GM20431 (cell line): ENCODE results near the gene TBCD.

Experiments
- in situ Hi-C: fragments of 300-500 bp; cut with MseI, MboI; formaldehyde crosslinking; loops from one replicate; pipeline ENCODE4 v1.15.0; 2020; ENCODE audit warnings: low sequenced_read_pairs; ENCODE audit not compliant: unreplicated experiment

Gene TBCD

GRCh38 chr17:82805254-82805653, 53.4 kb downstream of the TBCD start:
- in situ Hi-C loops: no loop called here

DNA sequence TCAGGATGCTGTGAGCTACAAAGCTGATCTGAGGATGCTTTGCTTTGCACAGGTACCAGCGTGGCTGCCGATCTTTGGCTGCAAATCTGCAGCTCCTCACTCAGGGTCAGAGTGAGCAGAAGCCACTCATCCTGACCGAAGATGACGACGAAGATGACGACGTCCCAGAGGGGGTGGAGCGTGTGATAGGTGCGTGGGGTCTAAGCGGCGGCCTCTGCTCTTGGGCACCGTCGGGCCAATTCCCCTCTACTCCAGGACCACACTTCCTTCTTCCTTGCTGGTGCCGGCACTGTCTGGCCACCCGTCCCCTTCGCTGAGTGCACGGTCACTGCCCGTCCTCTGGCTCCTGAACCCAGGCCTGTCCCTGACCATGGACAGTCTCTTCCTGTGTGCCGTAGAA, 54.0 kb downstream of the TBCD start:
- in situ Hi-C loops: no loop called here

DNA sequence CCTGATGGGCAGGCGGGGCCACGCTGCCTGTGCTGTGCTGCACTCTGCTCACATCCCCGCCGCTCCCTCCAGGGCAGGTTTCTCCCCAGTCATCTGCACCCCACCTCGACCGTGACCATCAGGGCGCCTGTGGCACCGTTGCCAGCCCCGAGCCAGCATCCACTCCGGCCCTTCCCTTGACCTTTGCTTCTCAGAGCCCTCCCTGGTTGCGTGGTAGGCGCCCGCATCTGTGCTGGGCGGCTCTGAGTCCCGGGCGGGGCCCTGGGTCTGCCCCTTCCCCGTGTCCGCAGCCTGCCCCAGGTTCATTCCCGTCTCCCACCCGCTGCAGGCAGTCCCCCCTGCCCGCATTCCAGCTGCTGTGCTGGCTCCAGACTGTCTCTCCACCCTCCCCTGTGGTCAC, 54.8 kb downstream of the TBCD start:
- in situ Hi-C loops: no loop called here

- in situ Hi-C loops: no loop called here
These were observed 55.2 kb downstream of the TBCD start for GRCh38 chr17:82807101-82807500.

DNA sequence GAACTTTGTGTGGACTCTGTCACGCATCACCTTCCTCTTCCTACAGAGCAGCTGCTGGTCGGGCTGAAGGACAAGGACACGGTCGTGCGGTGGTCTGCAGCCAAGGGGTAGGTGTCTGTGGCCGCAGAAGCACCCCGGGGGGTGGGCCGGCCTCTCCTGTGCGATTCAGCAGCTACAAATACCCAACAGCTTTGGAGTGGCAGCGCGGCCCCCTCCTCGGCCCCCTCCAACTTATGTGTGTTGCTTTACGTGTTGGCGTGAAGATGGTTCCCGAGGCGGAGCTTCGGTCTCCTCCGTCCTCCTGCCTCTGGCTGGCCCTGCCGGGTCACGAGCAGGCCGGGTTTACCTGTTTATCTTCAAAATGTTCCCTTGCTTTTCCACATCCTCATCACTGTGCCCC, 55.7 kb downstream of the TBCD start:
- in situ Hi-C loops: no loop called here

- in situ Hi-C loops: no loop called here
These were observed 56.1 kb downstream of the TBCD start for GRCh38 chr17:82808006-82808405.

DNA sequence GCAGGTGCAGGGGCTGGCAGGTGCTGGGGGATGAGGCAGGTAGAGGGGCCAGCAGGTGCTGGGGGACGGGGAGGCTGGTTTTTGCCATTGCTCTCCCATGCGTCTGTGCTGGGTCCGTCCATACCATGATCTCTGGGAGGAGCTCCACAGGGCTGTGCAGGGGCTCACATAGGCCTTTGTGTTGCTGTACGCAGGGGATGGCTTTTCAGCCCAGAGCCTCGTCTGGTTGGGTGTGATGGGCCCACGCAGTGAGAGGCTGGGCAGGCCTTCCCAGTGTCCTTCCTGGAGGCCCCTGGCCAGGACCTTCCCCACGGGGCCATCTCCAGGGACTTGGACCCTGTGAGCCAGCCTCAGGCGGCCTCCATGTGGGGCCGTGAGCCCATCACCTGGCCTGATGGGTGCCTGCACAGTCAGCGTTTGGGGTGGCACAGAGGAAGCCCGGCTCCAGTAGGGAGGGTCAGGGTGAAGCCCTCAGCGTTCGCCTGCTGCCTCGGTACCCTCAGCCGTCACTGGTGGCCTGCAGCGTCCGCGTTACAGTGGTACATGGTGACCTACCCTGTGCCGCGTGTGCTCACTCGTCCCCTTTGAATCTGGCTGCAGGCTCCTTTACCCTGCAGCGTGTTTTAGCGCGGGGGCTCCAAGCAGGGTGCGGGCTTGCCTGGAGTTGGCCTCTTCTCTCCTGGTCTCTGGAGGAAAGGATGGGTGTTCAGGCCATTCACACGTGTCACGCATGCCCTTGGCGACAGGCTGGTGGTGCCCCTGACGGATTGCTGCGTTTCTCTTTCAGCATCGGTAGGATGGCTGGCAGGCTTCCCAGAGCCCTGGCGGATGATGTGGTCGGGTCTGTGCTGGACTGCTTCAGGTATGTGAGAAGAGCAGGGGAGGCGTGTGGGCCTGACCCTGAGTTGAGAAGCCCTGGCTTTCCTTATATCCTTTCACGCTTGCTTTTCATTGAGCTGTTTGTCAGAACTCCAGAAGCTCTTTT, 57.3 kb downstream of the TBCD start:
- in situ Hi-C loops: no loop called here

DNA sequence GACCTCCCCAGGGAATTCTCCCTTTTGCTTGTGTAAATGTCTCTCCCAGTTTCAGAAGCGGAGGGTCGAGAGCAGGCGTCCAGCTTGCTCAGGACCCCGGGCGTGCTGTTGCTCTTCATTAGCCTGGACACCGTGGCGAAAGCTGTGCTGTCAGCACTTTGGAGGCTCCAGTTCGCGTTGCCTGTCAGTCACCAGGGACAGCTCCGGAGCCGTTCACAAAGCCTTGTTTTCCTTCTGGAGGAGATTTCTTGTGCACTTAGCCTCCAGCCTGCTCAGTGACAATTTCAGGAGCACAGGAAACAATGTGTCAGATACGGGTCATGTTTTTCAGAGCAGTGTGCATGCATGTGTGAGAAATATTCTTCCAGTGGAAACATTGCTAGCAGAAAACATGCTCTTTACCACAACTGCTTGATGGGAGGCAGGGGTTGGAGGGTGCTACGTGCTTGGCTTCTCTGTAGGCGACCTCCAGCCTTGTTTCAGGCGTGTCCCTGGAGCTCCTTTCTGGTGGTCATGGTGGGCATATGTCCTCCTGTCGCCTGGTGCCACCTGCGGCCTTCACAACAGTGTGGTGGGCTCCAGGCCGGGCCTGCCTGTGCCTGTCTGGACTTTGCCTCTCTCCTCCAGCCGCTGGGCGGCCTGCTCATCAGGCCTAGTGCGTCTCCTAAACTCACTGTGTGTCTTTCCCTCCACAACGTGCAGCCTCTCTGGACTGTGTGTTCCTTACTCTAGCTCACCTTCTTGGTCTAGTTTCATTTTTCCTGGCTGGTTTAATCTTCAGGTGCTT, 59.0 kb downstream of the TBCD start:
- in situ Hi-C loops: no loop called here

GRCh38 chr17:82812058-82812457, 60.2 kb downstream of the TBCD start:
- in situ Hi-C loops: no loop called here

GRCh38 chr17:82812601-82813000, 60.7 kb downstream of the TBCD start:
- in situ Hi-C loops: no loop called here

DNA sequence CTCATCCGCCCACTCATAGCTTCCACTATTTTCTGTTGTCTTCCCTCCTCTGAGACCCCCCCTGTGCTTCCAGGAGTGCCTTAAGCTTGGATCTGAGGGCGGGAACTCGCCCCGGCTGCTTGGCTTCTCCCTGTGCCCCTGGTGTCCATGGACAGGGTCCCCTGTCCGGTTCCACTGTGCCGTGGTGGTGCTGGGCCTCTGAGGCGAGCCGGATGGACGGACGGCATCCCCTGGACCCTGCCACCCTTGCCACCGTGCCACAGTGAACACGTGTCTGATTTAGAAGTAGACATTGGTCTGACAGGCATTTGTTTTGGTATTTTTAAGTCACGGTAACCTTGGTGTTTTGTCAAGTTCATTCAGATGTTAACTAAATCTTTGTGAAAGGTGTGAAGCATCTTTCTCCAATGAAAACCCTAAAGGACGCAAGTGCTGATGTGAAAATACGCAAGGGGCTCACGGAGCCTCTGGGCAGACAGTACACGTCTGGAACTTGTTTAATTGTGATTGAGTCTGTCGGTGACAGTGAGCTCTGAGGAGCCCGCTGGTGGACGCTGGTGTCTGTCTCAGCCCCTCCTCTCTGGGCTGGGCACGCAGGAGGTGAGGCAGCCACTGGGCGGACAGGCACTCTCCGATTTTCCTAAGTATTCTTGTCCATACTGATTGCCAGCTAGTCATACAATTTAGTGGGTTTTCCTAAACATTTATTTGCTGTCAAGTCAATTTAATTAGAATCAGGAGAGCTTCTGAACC, 61.6 kb downstream of the TBCD start:
- in situ Hi-C loops: no loop called here

DNA sequence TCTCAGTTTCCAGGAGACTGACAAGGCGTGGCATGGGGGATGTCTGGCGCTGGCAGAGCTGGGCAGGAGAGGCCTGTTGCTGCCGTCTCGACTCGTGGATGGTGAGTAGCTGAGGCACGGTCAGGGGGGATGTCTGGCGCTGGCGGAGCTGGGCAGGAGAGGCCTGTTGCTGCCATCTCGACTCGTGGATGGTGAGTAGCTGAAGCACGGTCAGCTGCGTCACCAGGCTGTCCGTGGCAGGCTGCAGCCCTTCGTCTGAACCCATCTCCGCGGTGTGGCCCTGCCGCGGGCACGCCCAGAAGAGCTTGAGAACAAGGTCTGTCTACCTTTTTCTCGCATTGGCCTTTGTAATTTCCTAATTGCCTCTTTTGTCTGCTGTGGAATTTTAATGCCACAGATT, 63.0 kb downstream of the TBCD start:
- in situ Hi-C loops: no loop called here

GRCh38 chr17:82815354-82815753, 63.5 kb downstream of the TBCD start:
- in situ Hi-C loops: no loop called here

DNA sequence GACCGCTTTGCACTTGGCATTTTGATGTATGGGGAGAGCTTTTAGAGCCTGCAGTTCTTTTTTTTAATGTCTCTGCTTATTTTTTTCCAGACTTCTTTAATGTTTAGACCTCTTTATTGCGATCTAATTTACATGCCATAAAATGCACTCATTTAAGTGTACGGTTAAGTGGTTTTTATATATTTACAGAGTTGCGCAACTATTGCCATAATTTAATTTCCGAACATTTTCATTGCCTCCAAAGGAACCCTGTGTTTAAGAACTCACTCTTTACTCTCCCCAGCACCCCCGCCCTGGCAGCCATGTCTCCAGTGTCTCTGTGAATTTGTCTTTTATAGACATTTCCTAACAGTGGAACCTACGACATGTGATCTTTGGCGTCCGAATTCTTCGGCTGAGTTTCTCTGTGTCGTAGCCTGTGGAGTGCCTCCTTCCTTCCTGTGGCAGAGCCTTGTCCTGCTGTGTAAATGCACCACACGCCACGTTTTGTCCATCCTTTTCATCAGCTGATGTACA, 64.0 kb downstream of the TBCD start:
- in situ Hi-C loops: no loop called here

- in situ Hi-C loops: no loop called here
These were observed 64.5 kb downstream of the TBCD start for GRCh38 chr17:82816358-82816757.

GRCh38 chr17:82817947-82818346, 66.1 kb downstream of the TBCD start:
- in situ Hi-C loops: no loop called here

- in situ Hi-C loops: no loop called here
These were observed 68.7 kb downstream of the TBCD start for GRCh38 chr17:82820278-82821251.

GRCh38 chr17:82821554-82821953, 69.7 kb downstream of the TBCD start:
- in situ Hi-C loops: no loop called here

DNA sequence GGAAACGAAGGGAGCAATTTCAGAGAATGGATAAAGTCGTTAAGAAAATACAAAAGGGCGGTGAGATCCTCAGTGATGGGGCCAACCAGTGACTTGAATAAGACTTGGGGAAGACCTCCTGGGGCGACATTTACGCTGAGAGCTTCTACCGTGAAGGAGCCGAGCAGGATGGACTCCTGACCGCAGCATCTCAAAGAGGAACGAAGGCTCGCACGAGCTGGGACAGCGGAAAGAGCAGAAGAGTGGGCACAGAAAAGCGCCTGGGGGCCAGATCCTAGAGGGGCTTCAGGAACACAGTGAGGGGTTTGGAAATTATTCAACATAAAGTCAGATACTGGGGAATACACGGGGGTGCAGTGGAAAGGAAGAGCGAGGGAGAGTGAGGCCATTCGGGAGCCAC, 70.4 kb downstream of the TBCD start:
- in situ Hi-C loops: no loop called here
